ENCODE data around the gene TRMT61A. TPM values are rescaled to one million over a fixed set of nuclear protein-coding genes. Genes with fewer than 3 reads are reported as not detected.

The TRMT61A gene
- total RNA-seq, 1 experiment from 2014 or later: 22.5 TPM

GRCh38 chr14:103536693-103537092, 7.7 kb downstream of the TRMT61A start:
- Histone ChIP-seq H3K9me2 (ENCODE audit: insufficient read depth) (no peaks in the 10 kb centered on the region), H4K20me1 (ENCODE audit: insufficient read depth) (peaks cover 49% of the 10 kb centered on the region), H3K36me3 (ENCODE audit: low read depth) (peaks cover 6% of the 10 kb centered on the region; the same call in 1 of the 2 replicates), H2AFZ (no peak overlapping the region), H3K9me3 (ENCODE audit: insufficient read depth, low read depth) (no peaks in the 10 kb centered on the region), H3K4me1 (replicated peaks; ENCODE audit: insufficient read depth) (peaks cover 37% of the 10 kb centered on the region), H3K27ac (no peak overlapping the region), H3K79me2 (ENCODE audit: low read depth) (peaks cover 6% of the 10 kb centered on the region), H3K4me3 (no peak overlapping the region), H3K4me2 (no peak overlapping the region), H3F3A (ENCODE audit: insufficient read depth, low read depth) (peaks cover 49% of the 10 kb centered on the region), H3K27me3 (ENCODE audit: insufficient read depth, low read depth) (no peaks in the 10 kb centered on the region)
- CTCF ChIA-PET: no interaction called here
- POLR2A ChIA-PET (ENCODE audit: unreplicated experiment): no interaction called here
- intact Hi-C loops (cut with micrococcal nuclease; ENCODE audit: unreplicated experiment): no loop called here
- TF ChIP-seq EZH2 (IDR thresholded peaks at IDR 0.05; ENCODE audit: low read depth) (no peak), CTCF (conservative IDR thresholded peaks at IDR 0.05) (no peak)
- BruUV-seq (replicated peaks): no TSS peak
- no peak for DNase-seq

- no TSS peak for BruUV-seq (replicated peaks)
- no peak for DNase-seq
- no peaks in the 10 kb centered on the region for H3K9me3 ChIP-seq (ENCODE audit: insufficient read depth, low read depth)
- ChIA-PET POLR2A (ENCODE audit: unreplicated experiment) (no interaction called here), CTCF (no interaction called here)
- H3K4me2 ChIP-seq: no peak overlapping the region
- no peaks in the 10 kb centered on the region for H3K27me3 ChIP-seq (ENCODE audit: insufficient read depth, low read depth)
- H3K27ac ChIP-seq: no peak overlapping the region
- TF ChIP-seq EZH2 (IDR thresholded peaks at IDR 0.05; ENCODE audit: low read depth) (no peak), CTCF (conservative IDR thresholded peaks at IDR 0.05) (no peak)
- no peak overlapping the region for H3K4me3 ChIP-seq
- peaks cover 44% of the 10 kb centered on the region for H3K4me1 ChIP-seq (replicated peaks; ENCODE audit: insufficient read depth)
- peaks cover 6% of the 10 kb centered on the region; the same call in 1 of the 2 replicates for H3K36me3 ChIP-seq (ENCODE audit: low read depth)
- intact Hi-C loops (cut with micrococcal nuclease; ENCODE audit: unreplicated experiment): no loop called here
- peaks cover 42% of the 10 kb centered on the region for H4K20me1 ChIP-seq (ENCODE audit: insufficient read depth)
- no peaks in the 10 kb centered on the region for H3K79me2 ChIP-seq (ENCODE audit: low read depth)
- no peak overlapping the region for H2AFZ ChIP-seq
- peaks cover 56% of the 10 kb centered on the region for H3F3A ChIP-seq (ENCODE audit: insufficient read depth, low read depth)
- H3K9me2 ChIP-seq (ENCODE audit: insufficient read depth): no peaks in the 10 kb centered on the region
Observed at GRCh38 chr14:103537175-103537990, 8.4 kb downstream of the TRMT61A start.

- no peak for DNase-seq
- CTCF ChIA-PET: interaction anchor here (0.6 to 1.0 kb wide), 3 partner anchors 9 to 1015 kb away, joined by 3 to 5 read pairs (median 3); no protein-coding TSS in a partner anchor
- Histone ChIP-seq H3F3A (ENCODE audit: insufficient read depth, low read depth) (peaks cover 58% of the 10 kb centered on the region), H3K4me2 (0 out of 2 replicates have a peak overlapping the region, but pooled peaks have one; percentile 78), H3K9me3 (ENCODE audit: insufficient read depth, low read depth) (no peaks in the 10 kb centered on the region), H3K79me2 (ENCODE audit: low read depth) (no peaks in the 10 kb centered on the region), H3K4me1 (replicated peaks; ENCODE audit: insufficient read depth) (peaks cover 55% of the 10 kb centered on the region), H3K27me3 (ENCODE audit: insufficient read depth, low read depth) (no peaks in the 10 kb centered on the region), H3K9me2 (ENCODE audit: insufficient read depth) (no peaks in the 10 kb centered on the region), H3K36me3 (ENCODE audit: low read depth) (peaks cover 4% of the 10 kb centered on the region; the same call in 1 of the 2 replicates), H3K27ac (peak overlapping the region; percentile 96; the same call in 1 of the 2 replicates), H3K4me3 (no peak overlapping the region), H2AFZ (no peak overlapping the region), H4K20me1 (ENCODE audit: insufficient read depth) (peaks cover 38% of the 10 kb centered on the region)
- intact Hi-C loops (cut with micrococcal nuclease; ENCODE audit: unreplicated experiment): no loop called here
- POLR2A ChIA-PET (ENCODE audit: unreplicated experiment): interaction anchor here (0.7 kb wide), 1 partner anchor 160 kb away, joined by 4 read pairs; no protein-coding TSS in a partner anchor
- BruUV-seq (replicated peaks): no TSS peak
- TF ChIP-seq EZH2 (IDR thresholded peaks at IDR 0.05; ENCODE audit: low read depth) (no peak), CTCF (conservative IDR thresholded peaks at IDR 0.05) (no peak)
Observed at GRCh38 chr14:103538291-103539055, 9.5 kb downstream of the TRMT61A start.
